DND-41 (cell line): Measurements from ENCODE around the gene RNF39.

Experiments used
- ATAC-seq: fragments of 200-7000 bp; cut with Tn5 transposase; 3 replicates; pipeline ENCODE4 v1.9.1; 2021; ENCODE audit warnings: low read depth; ENCODE audit not compliant: insufficient read depth
- DNase-seq: peaks from one replicate; pipeline ENCODE4 v3.0.0-alpha.2; 2020
- H2AFZ ChIP-seq: 2 replicates; pipeline ENCODE4 v1.6.0; 2012; ENCODE audit warnings: low read depth, low read length
- H3K27ac ChIP-seq: 2 replicates; pipeline ENCODE4 v1.5.1; 2012; ENCODE audit warnings: low read length, inconsistent platforms
- H3K27me3 ChIP-seq: fragments of 200-600 bp; sonication (generic); 2 replicates; pipeline ENCODE4 v1.6.0; 2012; ENCODE audit warnings: low read length, mild to moderate bottlenecking, inconsistent platforms; ENCODE audit not compliant: insufficient read depth, poor library complexity
- H3K36me3 ChIP-seq: 2 replicates; pipeline ENCODE4 v1.5.1; 2012; ENCODE audit warnings: low read length, inconsistent platforms; ENCODE audit not compliant: insufficient read depth
- H3K4me1 ChIP-seq: 2 replicates; pipeline ENCODE4 v1.5.1; 2012; ENCODE audit warnings: mild to moderate bottlenecking, low read length; ENCODE audit not compliant: insufficient read depth
- H3K4me2 ChIP-seq: 2 replicates; pipeline ENCODE4 v1.6.0; 2012; ENCODE audit warnings: mild to moderate bottlenecking, moderate library complexity, low read length, inconsistent platforms; ENCODE audit not compliant: insufficient read depth
- H3K4me3 ChIP-seq, 2 experiments: fragments of 200-600 bp in 1 of 2; shearing (Covaris generic) in 1 of 2; 2 replicates each; pipeline ENCODE4 v1.5.1; 2012 to 2016; ENCODE audit warnings: inconsistent platforms in 2 of 2, low read length in 2 of 2, mild to moderate bottlenecking in 2 of 2, low read depth in 1 of 2, moderate library complexity in 1 of 2
- H3K79me2 ChIP-seq: 2 replicates; pipeline ENCODE4 v1.6.0; 2012; ENCODE audit warnings: low read length, inconsistent platforms; ENCODE audit not compliant: insufficient read depth
- H3K9ac ChIP-seq: 2 replicates; pipeline ENCODE4 v1.6.0; 2012; ENCODE audit warnings: low read depth, mild to moderate bottlenecking, inconsistent platforms, low read length, moderate library complexity
- H3K9me3 ChIP-seq: 2 replicates; pipeline ENCODE4 v1.5.1; 2012; ENCODE audit warnings: low read length, moderate library complexity, mild to moderate bottlenecking, inconsistent platforms; ENCODE audit not compliant: insufficient read depth, severe bottlenecking
- H4K20me1 ChIP-seq: 2 replicates; pipeline ENCODE4 v1.6.0; 2012; ENCODE audit warnings: low read length; ENCODE audit not compliant: insufficient read depth
- CTCF ChIP-seq: IDR thresholded peaks from 2 replicates; pipeline ENCODE4 v1.5.1; 2012; ENCODE audit warnings: borderline replicate concordance, low read length, moderate library complexity, mild to moderate bottlenecking; ENCODE audit not compliant: poor library complexity, severe bottlenecking; ENCODE audit errors: extremely low read depth
- EZH2 ChIP-seq: IDR thresholded peaks from 3 replicates; pipeline ENCODE4 v1.6.1; 2012; ENCODE audit warnings: borderline replicate concordance, low read depth, mild to moderate bottlenecking, moderate library complexity, low read length, inconsistent platforms; ENCODE audit not compliant: severe bottlenecking

The RNF39 gene

GRCh38 chr6:30103872-30104179, 28.3 kb upstream of the RNF39 start:
- peaks cover 67% of the 10 kb centered on the region for H3K27me3 ChIP-seq
- H3K36me3 ChIP-seq = no peaks in the 10 kb centered on the region
- no peaks in the 10 kb centered on the region for H4K20me1 ChIP-seq
- H3K9ac ChIP-seq = no peak overlapping the region
- no peaks in the 10 kb centered on the region for H3K79me2 ChIP-seq
- no peaks in the 10 kb centered on the region for H3K9me3 ChIP-seq
- ATAC-seq = no peak
- H3K27ac ChIP-seq = no peak overlapping the region
- no peak for DNase-seq
- H2AFZ ChIP-seq = no peak overlapping the region
- no peak overlapping the region for H3K4me2 ChIP-seq
- no peak overlapping the region for H3K4me3 ChIP-seq
- TF ChIP-seq CTCF (no peak), EZH2 (no peak)
- peaks cover 18% of the 10 kb centered on the region for H3K4me1 ChIP-seq

- Histone ChIP-seq H3K4me3 (no peak overlapping the region), H3K4me1 (peaks cover 18% of the 10 kb centered on the region), H3K27me3 (peaks cover 67% of the 10 kb centered on the region), H3K9me3 (no peaks in the 10 kb centered on the region), H3K4me2 (peak overlapping the region; percentile 54), H3K79me2 (no peaks in the 10 kb centered on the region), H4K20me1 (no peaks in the 10 kb centered on the region), H3K9ac (no peak overlapping the region), H3K27ac (no peak overlapping the region), H2AFZ (peak overlapping the region; percentile 64), H3K36me3 (no peaks in the 10 kb centered on the region)
- DNase-seq (peak; percentile 81), ATAC-seq (peak; percentile 95)
- TF ChIP-seq CTCF = peak; percentile 97
- no peak for TF ChIP-seq EZH2
Measured at GRCh38 chr6:30102970-30103871, 27.7 kb upstream of the RNF39 start.

- no peak overlapping the region for H3K4me3 ChIP-seq
- TF ChIP-seq CTCF (no peak), EZH2 (no peak)
- H3K79me2 ChIP-seq = no peaks in the 10 kb centered on the region
- H2AFZ ChIP-seq = peak overlapping the region; percentile 49
- H3K4me1 ChIP-seq = peaks cover 18% of the 10 kb centered on the region
- no peak for DNase-seq
- H3K9ac ChIP-seq = no peak overlapping the region
- H4K20me1 ChIP-seq = no peaks in the 10 kb centered on the region
- peak overlapping the region; percentile 53 for H3K4me2 ChIP-seq
- no peaks in the 10 kb centered on the region for H3K36me3 ChIP-seq
- no peak overlapping the region for H3K27ac ChIP-seq
- H3K27me3 ChIP-seq = peaks cover 68% of the 10 kb centered on the region
- ATAC-seq = 0 out of 3 replicates have a peak, but pooled peaks have one; percentile 8
- no peaks in the 10 kb centered on the region for H3K9me3 ChIP-seq
Measured at GRCh38 chr6:30102414-30102969, 26.9 kb upstream of the RNF39 start.
